ENCODE measurements around the gene CRELD2. TPM values are rescaled to one million over a fixed set of nuclear protein-coding genes. Genes with fewer than 3 reads are reported as not detected.

CRELD2 gene
- total and polyA plus RNA-seq, 2 of the 13 experiments (the other 11 are each of a cell fraction or from before 2014, with no cell fraction given), result 17.2 to 44.7 TPM

DNA sequence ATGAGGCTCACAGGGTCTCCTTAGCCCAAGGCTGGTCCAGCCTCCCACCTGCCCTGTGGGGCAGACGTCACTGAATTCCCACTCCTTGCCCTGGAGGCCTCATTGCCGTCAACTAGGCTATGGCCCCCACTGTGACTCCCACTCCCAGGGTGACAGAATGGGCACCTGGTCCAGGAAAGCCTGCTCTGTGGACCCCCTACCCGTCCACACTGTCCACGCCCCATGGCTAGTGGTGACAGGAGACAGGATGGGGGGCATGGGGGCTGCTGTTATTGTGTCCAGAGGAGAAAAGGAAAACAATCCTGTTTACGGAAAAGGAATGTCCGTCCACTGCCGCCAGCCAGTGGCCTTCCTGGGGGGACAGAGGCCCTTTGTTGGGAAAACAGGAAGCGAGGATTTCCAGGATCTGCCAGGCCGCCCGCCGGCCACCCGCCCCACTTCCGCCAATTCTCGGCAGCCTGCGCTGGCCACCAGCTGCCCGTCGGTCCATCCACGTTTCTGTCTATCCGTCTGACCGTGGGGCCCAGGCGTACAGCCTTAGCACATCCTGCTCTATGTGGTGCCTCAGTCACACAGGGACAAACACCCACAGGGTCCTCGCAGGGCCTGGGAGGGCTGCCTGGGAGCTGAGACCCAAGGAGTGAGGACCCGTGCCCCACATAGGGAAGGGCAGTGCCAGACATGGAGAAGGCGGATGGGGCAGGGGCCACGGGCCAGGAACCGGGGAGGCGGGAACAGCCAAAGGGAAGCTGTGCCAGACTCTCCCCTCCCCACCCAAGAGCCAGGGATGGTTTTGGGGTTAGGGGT lies 19.5 kb downstream of the CRELD2 start (continued):
- TF ChIP-seq, protein P1, sequence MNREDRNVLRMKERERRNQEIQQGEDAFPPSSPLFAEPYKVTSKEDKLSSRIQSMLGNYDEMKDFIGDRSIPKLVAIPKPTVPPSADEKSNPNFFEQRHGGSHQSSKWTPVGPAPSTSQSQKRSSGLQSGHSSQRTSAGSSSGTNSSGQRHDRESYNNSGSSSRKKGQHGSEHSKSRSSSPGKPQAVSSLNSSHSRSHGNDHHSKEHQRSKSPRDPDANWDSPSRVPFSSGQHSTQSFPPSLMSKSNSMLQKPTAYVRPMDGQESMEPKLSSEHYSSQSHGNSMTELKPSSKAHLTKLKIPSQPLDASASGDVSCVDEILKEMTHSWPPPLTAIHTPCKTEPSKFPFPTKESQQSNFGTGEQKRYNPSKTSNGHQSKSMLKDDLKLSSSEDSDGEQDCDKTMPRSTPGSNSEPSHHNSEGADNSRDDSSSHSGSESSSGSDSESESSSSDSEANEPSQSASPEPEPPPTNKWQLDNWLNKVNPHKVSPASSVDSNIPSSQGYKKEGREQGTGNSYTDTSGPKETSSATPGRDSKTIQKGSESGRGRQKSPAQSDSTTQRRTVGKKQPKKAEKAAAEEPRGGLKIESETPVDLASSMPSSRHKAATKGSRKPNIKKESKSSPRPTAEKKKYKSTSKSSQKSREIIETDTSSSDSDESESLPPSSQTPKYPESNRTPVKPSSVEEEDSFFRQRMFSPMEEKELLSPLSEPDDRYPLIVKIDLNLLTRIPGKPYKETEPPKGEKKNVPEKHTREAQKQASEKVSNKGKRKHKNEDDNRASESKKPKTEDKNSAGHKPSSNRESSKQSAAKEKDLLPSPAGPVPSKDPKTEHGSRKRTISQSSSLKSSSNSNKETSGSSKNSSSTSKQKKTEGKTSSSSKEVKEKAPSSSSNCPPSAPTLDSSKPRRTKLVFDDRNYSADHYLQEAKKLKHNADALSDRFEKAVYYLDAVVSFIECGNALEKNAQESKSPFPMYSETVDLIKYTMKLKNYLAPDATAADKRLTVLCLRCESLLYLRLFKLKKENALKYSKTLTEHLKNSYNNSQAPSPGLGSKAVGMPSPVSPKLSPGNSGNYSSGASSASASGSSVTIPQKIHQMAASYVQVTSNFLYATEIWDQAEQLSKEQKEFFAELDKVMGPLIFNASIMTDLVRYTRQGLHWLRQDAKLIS (CRISPR knock-in tag; IDR thresholded peaks at IDR 0.05), result no peak
- no peak for TF ChIP-seq ZNF558 (CRISPR knock-in tag; IDR thresholded peaks at IDR 0.05; ENCODE audit: borderline replicate concordance)
- TF ChIP-seq, protein P2, sequence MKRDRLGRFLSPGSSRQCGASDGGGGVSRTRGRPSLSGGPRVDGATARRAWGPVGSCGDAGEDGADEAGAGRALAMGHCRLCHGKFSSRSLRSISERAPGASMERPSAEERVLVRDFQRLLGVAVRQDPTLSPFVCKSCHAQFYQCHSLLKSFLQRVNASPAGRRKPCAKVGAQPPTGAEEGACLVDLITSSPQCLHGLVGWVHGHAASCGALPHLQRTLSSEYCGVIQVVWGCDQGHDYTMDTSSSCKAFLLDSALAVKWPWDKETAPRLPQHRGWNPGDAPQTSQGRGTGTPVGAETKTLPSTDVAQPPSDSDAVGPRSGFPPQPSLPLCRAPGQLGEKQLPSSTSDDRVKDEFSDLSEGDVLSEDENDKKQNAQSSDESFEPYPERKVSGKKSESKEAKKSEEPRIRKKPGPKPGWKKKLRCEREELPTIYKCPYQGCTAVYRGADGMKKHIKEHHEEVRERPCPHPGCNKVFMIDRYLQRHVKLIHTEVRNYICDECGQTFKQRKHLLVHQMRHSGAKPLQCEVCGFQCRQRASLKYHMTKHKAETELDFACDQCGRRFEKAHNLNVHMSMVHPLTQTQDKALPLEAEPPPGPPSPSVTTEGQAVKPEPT (CRISPR knock-in tag; IDR thresholded peaks at IDR 0.05; ENCODE audit: low read depth), result no peak
- peak; percentile 72; the same call in 1 of the 2 replicates for TF ChIP-seq KDM3A (CRISPR knock-in tag; IDR thresholded peaks at IDR 0.05; ENCODE audit: low read depth)
- no peak for TF ChIP-seq SMARCC2 (IDR thresholded peaks at IDR 0.05)
- TF ChIP-seq ZSCAN9 (CRISPR knock-in tag; IDR thresholded peaks at IDR 0.05; ENCODE audit: borderline replicate concordance), result no peak; the same call in 1 of the 2 replicates
- TF ChIP-seq GABPB1 (CRISPR knock-in tag; IDR thresholded peaks at IDR 0.05), result peak; percentile 92
- TF ChIP-seq HDAC2 (CRISPR knock-in tag; IDR thresholded peaks at IDR 0.05), result peak; percentile 86
- TF ChIP-seq SCMH1 (CRISPR knock-in tag; IDR thresholded peaks at IDR 0.05; ENCODE audit: borderline replicate concordance), result no peak
- TF ChIP-seq KAT2B (IDR thresholded peaks at IDR 0.05; ENCODE audit: borderline replicate concordance, low read depth, low read length), result no peak
- TF ChIP-seq RXRB (CRISPR knock-in tag; IDR thresholded peaks at IDR 0.05; ENCODE audit: borderline replicate concordance), result peak; percentile 87
- TF ChIP-seq SMYD3 (CRISPR knock-in tag; IDR thresholded peaks at IDR 0.05), result no peak
- no peak for TF ChIP-seq ZBTB1 (CRISPR knock-in tag; IDR thresholded peaks at IDR 0.05; ENCODE audit: borderline replicate concordance)
- no peak for TF ChIP-seq CEBPB (IDR thresholded peaks at IDR 0.05; ENCODE audit: borderline replicate concordance, low read depth, low read length)
- TF ChIP-seq, protein P3, sequence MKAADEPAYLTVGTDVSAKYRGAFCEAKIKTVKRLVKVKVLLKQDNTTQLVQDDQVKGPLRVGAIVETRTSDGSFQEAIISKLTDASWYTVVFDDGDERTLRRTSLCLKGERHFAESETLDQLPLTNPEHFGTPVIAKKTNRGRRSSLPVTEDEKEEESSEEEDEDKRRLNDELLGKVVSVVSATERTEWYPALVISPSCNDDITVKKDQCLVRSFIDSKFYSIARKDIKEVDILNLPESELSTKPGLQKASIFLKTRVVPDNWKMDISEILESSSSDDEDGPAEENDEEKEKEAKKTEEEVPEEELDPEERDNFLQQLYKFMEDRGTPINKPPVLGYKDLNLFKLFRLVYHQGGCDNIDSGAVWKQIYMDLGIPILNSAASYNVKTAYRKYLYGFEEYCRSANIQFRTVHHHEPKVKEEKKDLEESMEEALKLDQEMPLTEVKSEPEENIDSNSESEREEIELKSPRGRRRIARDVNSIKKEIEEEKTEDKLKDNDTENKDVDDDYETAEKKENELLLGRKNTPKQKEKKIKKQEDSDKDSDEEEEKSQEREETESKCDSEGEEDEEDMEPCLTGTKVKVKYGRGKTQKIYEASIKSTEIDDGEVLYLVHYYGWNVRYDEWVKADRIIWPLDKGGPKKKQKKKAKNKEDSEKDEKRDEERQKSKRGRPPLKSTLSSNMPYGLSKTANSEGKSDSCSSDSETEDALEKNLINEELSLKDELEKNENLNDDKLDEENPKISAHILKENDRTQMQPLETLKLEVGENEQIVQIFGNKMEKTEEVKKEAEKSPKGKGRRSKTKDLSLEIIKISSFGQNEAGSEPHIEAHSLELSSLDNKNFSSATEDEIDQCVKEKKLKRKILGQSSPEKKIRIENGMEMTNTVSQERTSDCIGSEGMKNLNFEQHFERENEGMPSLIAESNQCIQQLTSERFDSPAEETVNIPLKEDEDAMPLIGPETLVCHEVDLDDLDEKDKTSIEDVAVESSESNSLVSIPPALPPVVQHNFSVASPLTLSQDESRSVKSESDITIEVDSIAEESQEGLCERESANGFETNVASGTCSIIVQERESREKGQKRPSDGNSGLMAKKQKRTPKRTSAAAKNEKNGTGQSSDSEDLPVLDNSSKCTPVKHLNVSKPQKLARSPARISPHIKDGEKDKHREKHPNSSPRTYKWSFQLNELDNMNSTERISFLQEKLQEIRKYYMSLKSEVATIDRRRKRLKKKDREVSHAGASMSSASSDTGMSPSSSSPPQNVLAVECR (CRISPR knock-in tag; IDR thresholded peaks at IDR 0.05; ENCODE audit: borderline replicate concordance), result peak; percentile 47; the same call in 1 of the 2 replicates
- TF ChIP-seq GRHL1 (CRISPR knock-in tag; conservative IDR thresholded peaks at IDR 0.05), result no peak
- no peak for TF ChIP-seq MYNN (CRISPR knock-in tag; IDR thresholded peaks at IDR 0.05; ENCODE audit: low read depth)
- TF ChIP-seq RAD51 (IDR thresholded peaks at IDR 0.05; ENCODE audit: borderline replicate concordance), result no peak

Data from HepG2 (cell line).